ENCODE measurements around the gene LDHAL6B.

The LDHAL6B gene

DNA sequence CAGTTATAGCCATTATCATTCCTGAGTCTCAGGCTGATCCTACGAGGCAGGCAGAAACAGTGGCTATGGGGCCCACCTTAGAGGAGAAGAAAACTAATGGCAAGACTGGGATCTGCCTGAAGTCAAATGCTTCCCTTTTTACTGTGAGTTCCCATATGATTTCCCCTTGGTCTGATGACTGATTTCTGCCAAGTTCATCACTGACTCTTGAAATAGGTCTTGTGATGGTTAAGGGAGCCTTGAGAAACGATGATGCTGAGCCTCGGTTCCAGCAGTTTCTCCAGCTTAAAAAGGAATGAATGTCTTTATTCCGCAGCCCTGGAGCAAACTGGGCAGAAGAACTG, 29.4 kb upstream of the LDHAL6B start:
- DNase-seq (ENCODE audit: low spot score): no peak

- DNase-seq (ENCODE audit: low spot score): no peak
Observed at GRCh38 chr15:59178151-59178695, 28.4 kb upstream of the LDHAL6B start.

DNA sequence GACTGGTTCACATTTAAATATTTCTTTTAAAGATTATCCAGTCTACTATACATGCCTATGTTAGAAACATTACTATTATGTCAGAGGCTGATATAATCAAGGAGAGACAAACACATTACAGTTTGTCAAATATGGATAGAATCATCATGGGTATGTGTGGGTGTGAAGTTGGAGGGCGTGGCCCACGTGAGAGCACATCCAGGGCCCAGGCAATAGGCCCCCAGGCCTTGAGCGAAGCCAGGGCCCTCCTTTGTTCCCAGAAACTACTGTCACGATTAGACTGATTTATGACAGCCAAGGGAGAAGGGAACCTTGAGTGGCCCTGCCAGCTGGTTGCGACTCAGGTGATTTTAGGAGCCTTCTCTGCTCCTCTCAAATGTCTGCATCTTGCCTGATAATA, 26.9 kb upstream of the LDHAL6B start:
- no peak for DNase-seq (ENCODE audit: low spot score)

GRCh38 chr15:59180945-59181600, 25.6 kb upstream of the LDHAL6B start:
- DNase-seq (ENCODE audit: low spot score): no peak

GRCh38 chr15:59185725-59186124, 20.9 kb upstream of the LDHAL6B start:
- DNase-seq (ENCODE audit: low spot score): no peak

GRCh38 chr15:59186501-59186900, 20.1 kb upstream of the LDHAL6B start:
- DNase-seq (ENCODE audit: low spot score): no peak

GRCh38 chr15:59189241-59189640, 17.4 kb upstream of the LDHAL6B start:
- DNase-seq (ENCODE audit: low spot score): no peak

- DNase-seq (ENCODE audit: low spot score): no peak
Observed at GRCh38 chr15:59190291-59190690, 16.4 kb upstream of the LDHAL6B start.

GRCh38 chr15:59191855-59192237, 14.8 kb upstream of the LDHAL6B start:
- DNase-seq (ENCODE audit: low spot score): no peak

- DNase-seq (ENCODE audit: low spot score): no peak
Observed at GRCh38 chr15:59194639-59195325, 11.9 kb upstream of the LDHAL6B start.

DNA sequence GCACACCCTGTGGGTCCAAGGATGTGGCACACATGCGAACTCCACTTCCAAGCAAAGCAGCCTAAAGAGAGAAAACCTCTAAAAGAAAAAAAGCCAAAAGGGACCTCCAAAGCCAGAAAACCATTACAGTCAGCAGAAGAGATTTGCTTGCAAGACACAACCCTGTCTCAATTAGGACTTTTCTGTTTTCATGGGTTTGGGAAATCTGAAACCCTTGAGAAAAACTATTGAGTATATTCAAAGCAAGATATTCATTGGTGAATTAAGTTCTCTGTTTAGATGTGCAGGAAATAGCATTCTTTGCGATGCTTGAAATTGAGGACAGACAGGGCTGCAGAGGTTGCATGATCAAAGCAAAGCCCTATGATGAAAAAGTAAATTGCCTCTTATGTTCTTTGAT, 10.2 kb upstream of the LDHAL6B start:
- no peak for DNase-seq (ENCODE audit: low spot score)

DNA sequence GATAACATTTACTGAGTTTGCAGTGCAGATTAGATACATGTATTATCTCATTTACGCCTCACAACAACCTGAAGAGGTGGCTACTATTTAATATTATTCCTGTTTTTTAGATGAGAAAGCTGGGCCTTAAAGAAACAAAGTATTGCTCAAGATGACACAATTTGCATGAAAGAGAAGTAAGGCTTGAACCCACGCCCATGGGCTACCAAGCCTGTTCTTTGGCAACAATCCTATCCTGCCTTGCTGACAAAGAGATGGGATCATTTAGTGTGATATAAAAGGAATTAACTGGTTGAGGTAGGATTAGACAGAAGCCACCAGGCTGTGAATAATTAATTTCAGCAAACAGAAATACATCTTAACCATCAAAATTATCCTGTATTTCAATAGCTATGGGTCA, 9.2 kb upstream of the LDHAL6B start:
- DNase-seq (ENCODE audit: low spot score): no peak

GRCh38 chr15:59199626-59200465, 6.8 kb upstream of the LDHAL6B start:
- DNase-seq (ENCODE audit: low spot score): no peak

DNA sequence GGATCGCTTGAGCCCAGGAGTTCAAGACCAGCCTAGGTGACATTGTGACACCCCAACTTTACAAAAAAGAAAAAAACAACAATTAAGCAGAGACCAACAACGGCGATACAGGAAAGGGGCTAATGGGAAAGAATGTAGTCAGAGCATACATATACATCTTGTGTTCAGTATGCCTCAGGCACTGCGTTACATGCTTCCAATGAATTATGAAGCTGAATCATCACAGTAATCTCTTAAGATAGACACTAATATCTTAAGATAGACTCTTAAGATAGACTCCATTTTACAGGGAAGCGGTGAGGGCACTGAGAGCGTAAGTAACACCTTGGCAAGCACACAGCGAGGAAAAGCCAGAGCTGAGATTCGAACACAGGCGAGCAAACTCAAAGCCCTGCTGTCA, 6.1 kb upstream of the LDHAL6B start:
- no peak for DNase-seq (ENCODE audit: low spot score)

GRCh38 chr15:59203008-59203407, 3.6 kb upstream of the LDHAL6B start:
- no peak for DNase-seq (ENCODE audit: low spot score)

DNA sequence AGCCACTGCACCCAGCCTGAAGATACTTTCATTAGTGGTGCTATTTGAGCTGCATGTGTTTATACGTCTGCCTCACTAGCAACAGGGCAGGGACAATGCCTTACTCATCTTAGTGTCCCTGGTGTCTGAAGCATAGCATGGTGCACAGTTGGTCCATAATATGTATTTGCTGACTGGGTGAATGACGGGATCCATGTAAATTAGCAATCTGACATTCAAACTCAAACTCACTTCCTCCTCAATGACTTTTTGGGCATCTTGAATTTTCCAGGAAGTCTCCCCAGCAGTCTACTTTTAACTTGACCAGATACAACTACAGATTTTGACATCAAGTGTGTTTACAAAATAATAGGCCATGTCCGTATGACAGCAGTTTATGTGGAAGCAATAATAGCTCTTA, 3.0 kb upstream of the LDHAL6B start:
- DNase-seq (ENCODE audit: low spot score): no peak

DNA sequence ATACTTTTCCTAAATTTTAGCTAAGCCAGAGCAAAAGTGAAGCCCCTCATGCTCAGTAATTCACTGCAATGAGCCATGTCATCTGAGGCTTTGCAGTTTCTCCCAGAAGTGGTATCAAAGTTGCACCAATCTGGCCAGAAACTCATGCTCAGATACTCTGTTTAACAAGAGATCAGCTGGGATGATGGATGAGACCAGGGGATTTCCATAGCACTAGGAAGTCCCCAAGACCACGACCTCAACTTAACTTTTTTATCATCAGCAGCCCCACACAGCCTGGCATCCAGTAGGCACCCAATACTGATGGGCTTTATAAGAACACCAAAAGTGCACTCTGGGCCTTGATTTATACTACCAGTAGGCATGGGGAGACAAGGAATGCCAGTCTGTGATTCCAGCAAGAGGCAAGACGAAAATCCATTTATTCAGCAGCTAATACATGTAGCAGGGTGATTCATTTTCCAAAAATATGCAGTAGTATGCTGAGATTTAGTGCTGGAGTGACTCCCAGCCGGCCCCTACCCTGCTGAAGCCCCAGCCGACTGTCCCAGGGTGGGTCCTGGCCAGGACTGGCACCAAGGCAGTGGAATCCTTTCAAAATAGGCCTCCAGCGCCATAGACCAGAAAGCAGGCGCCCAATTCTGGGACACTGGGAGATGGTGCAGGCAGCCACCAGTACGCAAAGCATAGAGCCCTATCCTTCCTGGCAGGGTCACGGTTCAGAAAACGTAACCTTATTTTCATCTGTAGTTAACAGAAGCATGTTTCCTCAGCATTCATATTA, 612 bp upstream of the LDHAL6B start:
- no peak for DNase-seq (ENCODE audit: low spot score)

GRCh38 chr15:59208613-59209249, 2.1 kb downstream of the LDHAL6B start:
- DNase-seq (ENCODE audit: low spot score): no peak

GRCh38 chr15:59210186-59210585, 3.5 kb downstream of the LDHAL6B start:
- no peak for DNase-seq (ENCODE audit: low spot score)

DNA sequence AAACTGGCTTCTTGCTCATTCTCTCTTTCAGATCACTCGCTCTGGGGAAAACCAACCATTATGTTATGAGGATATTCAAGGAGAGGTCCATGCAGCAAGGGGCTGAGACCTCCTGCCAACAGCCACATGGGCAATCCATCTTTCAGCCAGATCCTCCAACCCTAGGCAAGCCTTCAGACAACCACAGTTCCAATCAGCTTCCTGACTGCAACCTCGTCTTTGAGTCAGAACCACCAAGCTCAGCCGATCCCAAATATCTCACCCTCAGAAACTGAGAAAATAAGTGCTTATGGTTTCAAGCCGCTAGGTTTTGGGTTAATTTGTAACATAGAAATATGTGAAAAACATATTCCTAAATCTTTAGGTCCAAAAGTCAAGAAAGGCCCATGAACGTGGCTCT, 10.3 kb downstream of the LDHAL6B start:
- DNase-seq (ENCODE audit: low spot score): no peak

DNA sequence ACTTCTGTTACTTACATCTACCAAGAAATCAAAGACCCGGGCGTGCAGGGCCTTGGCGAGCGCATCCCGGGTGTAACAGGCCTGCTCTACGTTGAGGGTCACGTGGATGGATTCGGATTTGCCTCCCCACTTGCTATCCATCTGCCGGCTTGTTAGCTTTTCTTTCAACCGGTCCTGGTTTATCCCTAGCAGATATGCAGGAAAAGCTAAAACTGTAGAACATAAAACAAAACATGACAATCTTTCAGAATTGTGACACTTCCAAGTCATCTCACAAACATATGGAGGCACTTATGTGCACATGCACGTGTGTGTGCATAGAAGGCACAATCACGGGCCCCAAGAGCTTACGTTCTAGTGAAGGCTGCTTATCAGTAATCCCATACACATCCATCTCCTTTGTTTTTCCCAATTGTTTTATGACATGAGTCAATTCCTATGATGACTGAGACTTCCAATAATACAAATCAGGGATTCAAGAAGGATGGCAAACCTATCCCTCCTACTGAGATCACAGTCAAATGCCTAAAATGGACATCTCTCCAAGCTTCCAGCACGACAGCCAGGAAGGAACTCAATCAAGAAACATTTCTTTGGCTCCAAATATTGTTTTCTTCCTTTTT, 11.3 kb downstream of the LDHAL6B start:
- no peak for DNase-seq (ENCODE audit: low spot score)

Data from HuH-7.5 (cell line).